Nephron (organoid): Measurements from ENCODE around the gene HEXIM1.
A peak's percentile ranks its signal among the peaks of the same experiment; 100 is the strongest.

Source experiments
- H3K27ac Mint-ChIP-seq, 3 experiments: 2 replicates each; pipeline ENCODE4 v1.8.0; 2020; ENCODE audit warnings: mixed read lengths in 3 of 3, mild to moderate bottlenecking in 2 of 3, moderate library complexity in 1 of 3
- H3K27me3 Mint-ChIP-seq: 2 replicates; pipeline ENCODE4 v1.8.0; 2021; ENCODE audit warnings: low read depth, mild to moderate bottlenecking, moderate library complexity, mixed read lengths
- H3K36me3 Mint-ChIP-seq: 2 replicates; pipeline ENCODE4 v1.8.0; 2020; ENCODE audit warnings: low read depth, mixed read lengths
- H3K4me1 Mint-ChIP-seq: 2 replicates; pipeline ENCODE4 v1.8.0; 2020; ENCODE audit warnings: mixed read lengths
- H3K4me3 Mint-ChIP-seq, 3 experiments: 2 replicates each; pipeline ENCODE4 v1.8.0; 2020; ENCODE audit warnings: mild to moderate bottlenecking in 3 of 3, mixed read lengths in 3 of 3, moderate library complexity in 2 of 3
- H3K9me3 Mint-ChIP-seq: 2 replicates; pipeline ENCODE4 v1.8.0; 2020; ENCODE audit warnings: mixed read lengths
- CTCF ChIP-seq, 3 experiments: fragments of 200-600 bp; sonication (generic); IDR thresholded peaks; one replicate each; pipeline ENCODE4 v1.5.0; 2021; ENCODE audit warnings: antibody characterized with exemption in 3 of 3; ENCODE audit not compliant: unreplicated experiment in 3 of 3

HEXIM1 gene

DNA sequence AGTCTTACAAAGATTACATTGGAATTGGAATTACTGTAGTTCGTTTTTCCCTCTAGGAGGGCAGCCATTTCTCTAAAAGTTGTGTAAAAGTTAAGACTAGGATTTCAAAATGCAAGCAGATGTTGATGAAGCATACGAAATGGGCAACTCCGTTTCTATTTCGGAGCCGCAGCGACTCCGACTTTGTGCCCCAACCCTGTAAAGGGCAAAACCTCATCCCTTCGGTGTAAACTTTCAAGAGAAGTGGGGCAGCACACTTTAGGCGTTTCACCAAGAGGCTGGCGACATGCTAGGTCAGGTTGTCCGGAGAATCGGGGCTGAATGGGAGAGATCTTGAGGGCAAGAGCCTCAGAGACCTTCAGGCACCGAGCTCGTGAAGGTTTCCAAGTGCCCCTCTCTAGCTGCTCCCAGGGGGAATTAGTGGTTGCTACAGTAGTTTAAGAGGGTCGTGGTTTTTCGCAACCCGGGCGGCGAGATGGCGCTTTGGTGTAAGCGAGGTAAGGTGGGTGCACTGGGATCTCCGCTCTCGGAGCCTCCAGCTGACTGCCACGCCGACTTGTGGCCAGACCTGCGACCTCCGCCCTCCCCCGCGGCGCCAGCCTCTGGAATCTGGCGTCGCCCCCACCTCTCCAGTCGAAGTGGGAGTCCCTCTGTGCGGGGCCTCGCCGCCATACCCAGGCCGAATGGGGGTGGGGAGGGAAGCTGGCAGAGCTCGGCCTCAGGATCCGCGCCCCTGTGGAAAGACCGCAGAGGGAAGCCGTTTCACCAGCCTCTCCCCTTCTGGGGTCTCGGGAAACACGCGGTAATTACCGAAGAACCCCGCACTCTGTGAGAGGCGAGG is 12.4 kb downstream of the HEXIM1 start:
- H3K9me3 Mint-ChIP-seq: no peaks in the 10 kb centered on the region
- H3K27ac Mint-ChIP-seq: peak overlapping the region; percentile 95 to 100 (median 99)
- H3K27me3 Mint-ChIP-seq: no peaks in the 10 kb centered on the region
- peaks cover 39% of the 10 kb centered on the region for H3K4me1 Mint-ChIP-seq
- peak overlapping the region; percentile 85 to 89 (median 88) for H3K4me3 Mint-ChIP-seq
- peak in 2 of 3 experiments; percentile 25 to 44 for TF ChIP-seq CTCF (IDR thresholded peaks at IDR 0.05; ENCODE audit: unreplicated experiment in 3 of 3)
- H3K36me3 Mint-ChIP-seq: peaks cover 10% of the 10 kb centered on the region

- no peak for TF ChIP-seq CTCF (IDR thresholded peaks at IDR 0.05; ENCODE audit: unreplicated experiment in 3 of 3)
- peak within 1 kb of the TSS; percentile 95 to 100 (median 99) for H3K27ac Mint-ChIP-seq
- no peaks in the 10 kb centered on the region for H3K27me3 Mint-ChIP-seq
These were observed 13.2 kb downstream of the HEXIM1 start, which contains the start of gene HEXIM2 for GRCh38 chr17:45161288-45162024. Gene HEXIM2, plus strand, starts transcription at chr17:45161875. Its CDS starts 919 bp downstream, at chr17:45162794.

GRCh38 chr17:45162025-45162687 is 13.9 kb downstream of the HEXIM1 start:
- H3K27ac Mint-ChIP-seq: peak overlapping the region; percentile 95 to 99 (median 98)
- H3K36me3 Mint-ChIP-seq: peaks cover 15% of the 10 kb centered on the region
- no peaks in the 10 kb centered on the region for H3K9me3 Mint-ChIP-seq
- H3K27me3 Mint-ChIP-seq: no peaks in the 10 kb centered on the region
- peak overlapping the region; percentile 85 to 89 (median 88) for H3K4me3 Mint-ChIP-seq
- peaks cover 37% of the 10 kb centered on the region for H3K4me1 Mint-ChIP-seq
- no peak for TF ChIP-seq CTCF (IDR thresholded peaks at IDR 0.05; ENCODE audit: unreplicated experiment in 3 of 3)

More at GRCh38 chr17:45161288-45162024, 13.2 kb downstream of the HEXIM1 start, which contains the start of gene HEXIM2:
- H3K36me3 Mint-ChIP-seq: peaks cover 13% of the 10 kb centered on the region
- H3K9me3 Mint-ChIP-seq: no peaks in the 10 kb centered on the region
- H3K4me1 Mint-ChIP-seq: peaks cover 36% of the 10 kb centered on the region
- peak within 1 kb of the TSS; percentile 85 to 89 (median 88) for H3K4me3 Mint-ChIP-seq

GRCh38 chr17:45164734-45165269 is 16.5 kb downstream of the HEXIM1 start:
- Mint-ChIP-seq H3K36me3 (peaks cover 18% of the 10 kb centered on the region), H3K27ac (peak overlapping the region; percentile 39 to 90 (median 87)), H3K4me3 (peak overlapping the region; percentile 48 to 53 (median 49)), H3K9me3 (no peaks in the 10 kb centered on the region), H3K4me1 (peaks cover 25% of the 10 kb centered on the region), H3K27me3 (no peaks in the 10 kb centered on the region)
- TF ChIP-seq CTCF (IDR thresholded peaks at IDR 0.05; ENCODE audit: unreplicated experiment in 3 of 3): no peak

- no peaks in the 10 kb centered on the region for H3K9me3 Mint-ChIP-seq
- H3K36me3 Mint-ChIP-seq: peaks cover 28% of the 10 kb centered on the region
- H3K27ac Mint-ChIP-seq: peak overlapping the region; percentile 76 to 99 (median 86)
- no peaks in the 10 kb centered on the region for H3K27me3 Mint-ChIP-seq
- no peak for TF ChIP-seq CTCF (IDR thresholded peaks at IDR 0.05; ENCODE audit: unreplicated experiment in 3 of 3)
- H3K4me1 Mint-ChIP-seq: peaks cover 51% of the 10 kb centered on the region
- H3K4me3 Mint-ChIP-seq: no peak overlapping the region
These were observed 20.9 kb downstream of the HEXIM1 start for GRCh38 chr17:45168991-45169752.
